HG03097 (cell line): ENCODE measurements around the gene DUOXA2.
"Not testable (repeated sequence)": the region's sequence is repeated elsewhere in the genome, so short reads cannot be mapped to it uniquely, and the experiment has no call there.

Experiments
- ATAC-seq: cut with Tn5 transposase; IDR thresholded peaks from one replicate; pipeline ENCODE4 v1.9.1; 2021; ENCODE audit not compliant: unreplicated experiment, low FRiP score

The DUOXA2 gene

DNA sequence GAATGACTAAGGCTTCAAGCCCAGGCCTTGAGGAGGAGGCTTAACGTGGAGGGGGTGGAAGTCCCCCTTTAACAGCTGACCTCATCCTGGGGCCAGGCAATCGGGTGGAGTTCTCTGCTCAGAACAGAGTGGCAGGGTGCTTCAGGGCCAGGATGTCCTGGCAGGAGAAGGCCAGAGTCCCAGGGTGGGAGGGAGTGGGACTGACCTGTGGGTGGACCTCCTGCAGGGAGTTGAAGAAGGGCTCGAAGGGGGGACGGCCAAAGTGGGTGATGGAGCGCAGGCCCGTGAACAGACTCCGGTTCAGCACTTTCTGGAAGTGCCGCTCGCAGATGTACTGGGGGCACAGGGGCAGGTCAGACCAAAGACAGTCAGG lies 19.8 kb upstream of the DUOXA2 start:
- ATAC-seq, result no peak

DNA sequence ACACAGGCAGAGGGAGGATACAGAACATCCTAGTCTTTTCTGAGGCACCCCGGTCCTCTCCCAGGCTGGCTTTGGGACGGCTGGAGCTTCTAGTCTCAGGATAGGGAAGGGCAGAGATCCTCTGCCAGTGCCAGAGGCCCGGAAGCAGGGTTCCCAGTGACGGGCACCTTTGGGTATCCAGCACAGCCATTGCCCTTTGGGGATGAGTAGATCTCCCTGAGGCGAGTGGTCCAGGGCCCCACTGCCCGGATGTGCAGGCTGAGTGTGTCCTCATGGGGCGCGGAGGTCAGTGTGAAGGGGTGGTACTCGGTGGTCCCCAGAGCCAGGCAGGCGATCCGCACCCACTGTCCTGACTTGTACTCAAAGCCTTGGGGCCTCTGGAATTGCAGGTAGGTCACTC lies 18.5 kb upstream of the DUOXA2 start:
- no peak for ATAC-seq

DNA sequence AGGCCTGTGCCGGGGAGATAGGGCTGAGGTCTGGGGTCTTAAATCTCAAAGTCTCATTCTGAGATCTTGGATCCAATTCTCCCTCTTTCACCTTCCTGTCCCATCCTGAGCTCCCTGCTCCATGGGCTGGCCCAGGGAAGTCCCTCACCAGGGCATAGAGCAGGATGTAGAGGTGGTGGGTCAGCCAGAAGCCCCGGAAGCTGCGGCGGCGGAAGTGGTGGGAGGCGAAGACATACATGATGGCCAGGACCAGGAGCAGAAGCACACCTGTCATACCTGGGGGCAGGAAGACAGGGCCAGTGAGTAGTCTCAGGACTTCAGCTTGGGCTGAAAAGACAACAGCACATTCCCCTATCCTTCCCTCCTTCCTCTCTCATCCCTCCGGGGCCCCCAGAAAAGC lies 16.7 kb upstream of the DUOXA2 start:
- no peak for ATAC-seq

DNA sequence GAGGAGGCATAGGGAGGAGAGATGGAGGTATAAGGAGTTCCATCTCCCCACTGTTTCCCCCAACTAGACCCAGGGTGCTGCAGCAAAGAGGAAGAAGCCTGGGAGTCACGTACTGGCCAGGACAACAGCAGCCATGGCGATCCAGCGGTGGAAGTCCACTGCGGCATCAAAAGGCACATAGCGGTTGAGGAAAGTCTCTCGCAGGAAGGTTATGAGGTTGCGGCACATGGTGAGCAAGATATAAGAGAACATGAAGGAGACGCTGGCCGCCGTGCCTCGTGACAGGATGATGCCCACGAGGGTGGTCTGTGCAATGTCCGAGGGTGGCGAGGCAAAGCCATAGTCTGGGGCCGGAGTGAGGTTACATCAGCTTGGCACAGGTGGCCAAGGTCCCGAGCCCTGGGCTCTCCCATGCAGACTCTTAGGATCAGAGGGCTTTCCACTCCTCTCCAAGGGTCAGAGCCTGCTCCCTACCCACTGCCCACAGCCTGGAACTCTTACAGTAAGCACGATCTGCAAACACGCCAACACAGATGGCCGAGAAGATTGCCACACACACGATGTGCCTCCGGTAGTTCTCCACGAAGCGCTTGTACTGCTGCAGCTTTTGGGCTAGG lies 14.5 kb upstream of the DUOXA2 start:
- ATAC-seq, result no peak

DNA sequence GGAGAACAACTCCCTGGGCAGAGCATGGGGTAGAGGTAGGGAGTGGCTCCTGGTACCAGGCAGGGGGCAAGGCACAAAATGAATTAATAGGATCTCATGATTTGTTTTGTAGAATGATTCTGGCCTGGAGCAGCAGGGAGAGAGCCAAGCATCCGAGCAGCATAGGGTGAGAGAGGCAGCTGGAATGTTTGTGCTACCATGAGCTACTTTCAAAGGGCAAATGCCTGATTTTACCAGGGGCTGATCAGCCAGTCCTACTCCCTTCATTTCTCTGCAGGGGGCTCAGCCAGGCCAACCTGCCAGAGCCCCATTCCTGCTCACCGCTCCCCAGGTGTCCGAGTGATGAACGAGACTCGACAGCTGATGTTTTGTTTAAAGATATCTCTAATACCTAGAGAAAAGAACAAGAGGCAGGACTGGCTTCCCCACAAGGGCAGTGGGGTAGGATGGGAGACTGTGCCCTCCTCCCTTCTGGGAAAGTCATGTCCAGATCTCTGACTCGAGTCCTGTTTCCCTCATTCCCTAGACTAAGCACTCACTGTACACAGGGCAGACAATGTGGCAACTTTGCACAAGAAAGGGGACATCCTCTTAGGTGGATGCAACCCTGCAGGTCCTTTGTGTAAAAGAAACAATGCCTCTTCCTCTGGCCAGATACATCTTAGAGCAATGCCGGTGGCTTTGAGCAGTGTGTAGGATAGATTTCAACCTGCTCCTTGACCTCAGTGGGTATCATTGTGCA lies 13.1 kb upstream of the DUOXA2 start:
- ATAC-seq, result no peak

DNA sequence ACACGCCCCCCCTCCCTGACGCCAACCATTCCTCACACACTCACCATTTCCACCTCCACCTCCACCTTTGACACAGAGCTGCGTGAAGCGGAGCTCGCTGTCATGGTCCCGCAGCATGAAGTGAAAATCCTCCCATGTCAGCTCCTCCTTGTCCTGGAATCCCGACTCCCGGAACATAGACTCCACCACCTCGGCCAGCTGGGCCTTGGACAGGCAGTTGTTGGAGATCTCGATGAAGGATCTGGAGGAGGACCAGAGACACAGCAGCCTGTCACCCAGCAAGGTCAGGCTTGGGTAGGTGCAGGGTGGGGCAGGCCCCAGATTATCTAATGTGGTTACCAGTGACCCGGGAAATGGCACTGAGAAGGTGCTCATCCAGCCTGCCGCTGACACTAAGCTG lies 12.4 kb upstream of the DUOXA2 start:
- ATAC-seq, result no peak

DNA sequence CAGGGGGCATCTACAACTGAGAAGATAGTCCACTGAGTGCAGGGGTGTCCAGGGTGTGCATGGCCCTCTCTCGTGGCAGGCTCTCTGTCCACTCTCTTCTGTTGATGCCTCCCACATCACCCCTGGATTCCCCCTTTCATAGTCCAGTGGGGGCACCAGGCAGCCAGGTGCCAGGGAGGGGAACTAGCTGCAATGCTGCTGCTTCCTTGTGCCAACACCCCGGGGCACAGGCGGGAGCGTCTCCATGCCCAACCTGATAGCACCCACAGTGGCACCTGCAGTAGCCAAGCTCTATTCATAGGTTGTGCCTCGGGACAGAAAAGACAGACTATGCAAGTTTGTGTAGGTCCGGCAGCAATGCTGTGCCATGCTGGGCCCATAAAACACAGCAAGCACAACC lies 11.9 kb upstream of the DUOXA2 start:
- ATAC-seq, result no peak

DNA sequence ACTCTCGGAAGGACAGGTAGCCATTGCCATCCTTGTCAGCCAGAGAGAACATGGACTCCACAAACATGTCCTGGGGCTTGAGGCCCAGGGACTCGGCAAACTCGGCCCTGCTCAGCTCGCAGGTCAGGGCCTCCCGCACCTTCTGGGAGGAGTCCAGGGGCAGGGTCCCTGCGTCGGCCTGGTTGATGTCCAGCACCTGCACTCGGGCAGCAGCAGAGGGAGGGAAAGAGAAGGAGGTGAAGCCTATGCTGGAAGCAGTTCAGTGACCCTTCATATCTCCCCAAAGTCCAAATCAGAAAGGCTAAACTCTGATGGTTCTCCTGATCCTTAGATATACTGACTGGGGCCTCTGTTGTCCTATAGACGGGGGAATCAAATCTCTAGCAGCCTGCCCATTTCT lies 10.0 kb upstream of the DUOXA2 start:
- not testable (repeated sequence) for ATAC-seq

DNA sequence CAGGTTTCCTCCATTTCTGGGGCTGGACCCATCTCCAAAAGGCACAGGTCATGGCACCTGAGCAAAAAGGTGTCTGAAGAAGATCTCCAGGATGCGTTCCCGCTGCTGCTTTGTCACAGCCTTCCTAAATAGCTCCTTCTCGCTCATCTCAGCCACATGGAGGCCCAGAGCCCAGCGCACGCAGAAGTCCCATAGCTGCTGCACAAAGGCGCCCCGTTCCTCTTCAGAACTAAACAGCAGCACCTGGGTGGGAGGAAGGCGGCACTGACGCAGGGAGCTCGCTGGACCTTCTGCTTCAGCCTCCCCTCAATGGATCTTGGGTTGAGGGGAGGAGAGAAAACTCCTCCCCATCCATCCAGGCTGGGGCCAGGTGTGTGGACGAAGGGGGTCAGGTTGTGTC lies 8.5 kb upstream of the DUOXA2 start:
- no peak for ATAC-seq

DNA sequence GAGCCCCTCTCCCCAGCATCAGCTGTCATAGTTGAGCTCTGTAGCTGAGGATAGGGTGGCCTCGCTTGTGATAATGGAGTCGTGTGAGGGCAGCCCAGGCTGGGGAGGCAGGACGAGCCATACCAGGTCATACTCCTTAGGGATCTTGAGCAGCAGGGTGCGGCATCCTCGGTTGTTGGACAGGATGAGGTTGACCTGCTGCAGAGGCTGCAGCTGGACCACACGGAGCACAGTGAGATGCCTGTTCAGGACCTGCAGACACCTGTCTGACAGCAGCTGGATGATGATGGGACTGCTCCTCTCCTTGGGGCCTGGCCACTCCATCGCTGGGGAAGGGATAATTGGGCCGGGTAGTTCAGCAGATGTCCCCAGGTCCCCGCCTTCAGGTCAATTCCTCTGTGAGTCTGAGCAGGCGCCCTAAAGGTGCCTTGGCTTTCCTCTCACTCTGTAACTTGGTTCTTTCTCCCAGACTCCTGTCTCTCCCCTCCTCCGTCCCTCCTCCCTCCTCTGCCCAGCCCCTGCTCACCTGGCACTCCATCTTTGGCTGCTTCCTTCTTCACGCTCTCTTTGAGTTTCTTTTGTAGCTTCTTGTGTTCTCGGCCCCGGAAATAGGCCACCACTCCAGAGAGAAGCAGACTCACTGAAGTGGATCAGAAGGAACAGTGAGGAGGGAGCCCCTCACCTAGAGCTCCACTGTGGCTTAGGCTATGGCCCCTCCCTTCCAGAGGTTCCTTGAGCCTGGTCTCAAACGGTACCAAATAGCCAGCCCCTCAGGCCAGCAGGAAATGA lies 7.9 kb upstream of the DUOXA2 start:
- ATAC-seq, result no peak

DNA sequence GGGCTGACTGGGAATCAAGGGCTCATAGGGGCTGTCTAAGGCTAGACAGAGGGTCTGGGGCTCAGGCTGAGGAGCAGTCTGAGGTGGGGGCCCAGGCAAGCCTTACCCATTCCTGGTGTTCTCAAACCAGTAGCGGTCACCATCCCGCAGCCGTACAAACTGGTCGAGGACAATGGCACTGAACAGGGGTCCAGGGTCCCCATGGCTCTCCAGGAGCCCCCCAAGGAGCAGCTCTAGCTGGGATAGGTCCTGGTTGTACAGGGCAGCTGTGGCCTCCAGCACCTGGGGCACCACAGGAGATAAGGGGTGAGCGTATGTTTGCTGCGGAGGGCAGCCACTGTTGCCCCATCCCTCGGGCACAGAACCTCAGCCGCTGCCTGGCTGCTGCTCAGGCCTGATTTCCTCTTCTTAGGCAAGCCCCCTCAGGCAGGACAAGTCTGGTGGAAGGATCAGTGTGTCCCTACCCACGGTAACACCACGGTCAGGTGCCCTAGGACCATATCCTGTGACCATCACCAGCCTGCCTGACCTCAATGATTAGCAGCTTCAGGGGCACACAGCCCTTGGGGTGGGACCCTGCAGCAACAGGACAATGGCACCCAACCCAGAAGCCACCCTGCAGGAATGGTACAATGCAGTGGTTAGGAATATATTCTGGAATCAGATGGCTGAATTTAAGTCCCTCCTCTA lies 6.0 kb upstream of the DUOXA2 start:
- ATAC-seq, result no peak

DNA sequence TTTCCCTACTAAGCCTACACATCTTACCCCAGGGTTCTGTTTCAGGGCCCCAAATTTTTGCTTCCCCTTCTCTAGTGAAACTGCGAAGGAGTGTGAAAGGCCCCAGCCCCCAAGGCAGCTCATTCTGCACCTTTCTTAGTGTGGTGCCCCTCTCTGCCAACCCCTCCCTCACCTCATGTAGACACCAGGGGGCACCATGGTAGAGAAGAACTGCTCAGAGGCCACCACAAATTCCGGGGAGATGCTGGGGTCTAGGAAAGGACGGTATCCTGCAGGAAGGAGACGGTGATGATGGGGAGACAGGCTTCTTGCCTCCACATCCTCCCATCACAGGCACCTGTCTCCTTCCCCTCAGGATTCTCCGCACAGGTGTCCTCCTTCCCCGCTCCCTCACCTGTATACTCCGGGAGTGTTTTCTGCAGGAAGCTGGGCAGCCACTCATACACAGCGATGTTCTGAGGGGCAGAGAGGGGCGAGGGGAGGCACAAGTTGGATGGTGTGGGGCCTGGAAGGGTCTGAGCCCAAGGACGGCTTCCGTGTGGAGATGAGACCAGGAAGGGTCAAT lies 3.8 kb upstream of the DUOXA2 start:
- ATAC-seq, result no peak

DNA sequence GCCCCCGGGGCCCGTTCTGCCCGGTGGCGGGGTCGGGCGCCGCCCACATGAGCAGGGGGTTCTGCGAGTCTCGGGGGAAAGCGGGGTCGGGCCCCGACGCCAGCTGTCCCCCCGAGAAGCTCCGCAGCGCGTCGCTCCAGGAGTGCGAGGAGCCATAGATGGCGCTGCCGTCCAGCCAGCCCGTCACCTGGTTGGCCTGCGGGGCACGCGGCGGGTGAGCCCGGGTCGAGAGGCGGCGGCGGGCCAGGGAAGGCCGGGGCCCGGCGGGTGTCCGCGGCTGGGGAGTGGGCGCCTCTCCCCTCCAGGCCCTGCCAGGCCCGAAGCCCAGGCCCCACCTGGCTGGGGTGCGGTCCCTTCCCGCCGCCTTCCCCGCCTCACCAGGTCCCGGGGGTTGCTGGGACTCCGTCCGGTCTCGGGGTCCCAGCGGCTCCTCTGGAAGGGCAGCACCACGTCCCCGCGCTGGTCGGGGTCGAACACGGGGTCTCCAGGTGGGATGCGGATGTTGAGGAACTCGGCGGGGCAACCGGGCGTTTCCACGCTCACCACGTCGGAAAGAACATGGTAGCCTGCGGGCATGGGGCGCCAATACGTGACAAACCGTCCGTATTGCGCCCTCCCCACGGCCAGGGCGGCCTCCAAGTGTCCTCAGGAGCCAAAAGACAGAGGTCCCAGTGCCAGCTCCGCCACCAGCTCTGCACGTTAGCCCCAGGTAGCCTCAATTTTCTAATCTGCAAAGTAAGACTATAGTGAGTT lies 2.6 kb upstream of the DUOXA2 start:
- no peak for ATAC-seq

DNA sequence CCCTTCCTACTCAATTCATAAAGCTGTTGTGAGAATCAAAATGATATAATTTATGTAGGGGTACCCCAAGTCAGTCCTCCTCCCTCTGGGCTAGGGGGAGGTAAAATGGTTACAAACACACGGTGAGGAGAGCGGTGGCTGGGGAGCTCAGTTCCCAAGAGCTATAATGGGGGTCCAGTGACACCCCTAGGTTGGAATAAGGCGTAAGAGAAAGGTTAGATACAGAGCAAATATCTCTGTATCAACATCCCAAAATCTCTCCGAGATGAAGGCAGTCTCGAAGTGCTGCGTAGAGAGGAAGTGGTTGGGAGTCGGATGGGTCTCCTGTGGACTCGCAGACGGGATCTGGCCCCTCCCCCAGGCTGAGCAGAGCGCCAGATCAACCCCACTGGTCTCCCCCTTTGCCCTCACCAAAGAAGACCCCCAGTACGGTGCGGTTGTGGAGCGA lies 2.0 kb upstream of the DUOXA2 start:
- no peak for ATAC-seq

DNA sequence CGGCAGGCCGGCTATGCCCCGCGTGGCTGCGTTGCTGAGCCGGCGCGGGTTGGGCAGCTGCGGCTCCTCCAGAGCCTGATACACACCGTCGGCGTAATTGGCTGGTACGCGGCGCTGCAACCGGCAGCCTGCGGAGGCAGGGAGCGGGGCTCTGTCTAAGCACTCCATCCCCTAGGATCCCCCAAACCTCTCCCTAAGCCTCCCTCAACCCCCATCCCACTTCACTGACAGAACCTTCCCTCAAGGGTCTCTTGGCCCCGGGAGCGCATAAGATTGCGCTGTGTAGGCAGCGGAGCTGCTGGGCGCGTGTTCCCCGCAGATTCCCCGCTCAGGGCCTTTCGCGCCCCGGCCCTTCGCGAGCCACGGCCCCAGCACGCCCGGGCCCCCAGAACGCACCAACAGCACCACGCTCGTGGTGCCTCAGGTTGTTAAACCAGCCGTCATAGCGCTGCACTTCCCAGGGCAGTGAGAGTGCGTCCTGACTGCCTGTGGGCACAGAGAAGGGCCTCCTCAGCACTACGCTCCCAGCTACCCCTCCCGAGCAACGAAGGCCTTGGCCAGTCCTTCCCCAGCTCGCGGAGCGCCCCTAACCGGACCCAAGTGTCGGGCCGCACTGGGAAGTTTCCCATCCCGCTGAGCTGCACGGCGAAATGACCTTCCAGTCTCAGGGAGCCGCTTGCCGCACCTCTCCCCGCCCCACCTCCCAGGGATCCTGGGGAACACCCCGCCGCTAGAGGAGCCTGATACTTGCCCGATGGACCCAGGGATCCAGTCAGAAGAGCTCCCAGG lies 1.3 kb upstream of the DUOXA2 start:
- no peak for ATAC-seq

DNA sequence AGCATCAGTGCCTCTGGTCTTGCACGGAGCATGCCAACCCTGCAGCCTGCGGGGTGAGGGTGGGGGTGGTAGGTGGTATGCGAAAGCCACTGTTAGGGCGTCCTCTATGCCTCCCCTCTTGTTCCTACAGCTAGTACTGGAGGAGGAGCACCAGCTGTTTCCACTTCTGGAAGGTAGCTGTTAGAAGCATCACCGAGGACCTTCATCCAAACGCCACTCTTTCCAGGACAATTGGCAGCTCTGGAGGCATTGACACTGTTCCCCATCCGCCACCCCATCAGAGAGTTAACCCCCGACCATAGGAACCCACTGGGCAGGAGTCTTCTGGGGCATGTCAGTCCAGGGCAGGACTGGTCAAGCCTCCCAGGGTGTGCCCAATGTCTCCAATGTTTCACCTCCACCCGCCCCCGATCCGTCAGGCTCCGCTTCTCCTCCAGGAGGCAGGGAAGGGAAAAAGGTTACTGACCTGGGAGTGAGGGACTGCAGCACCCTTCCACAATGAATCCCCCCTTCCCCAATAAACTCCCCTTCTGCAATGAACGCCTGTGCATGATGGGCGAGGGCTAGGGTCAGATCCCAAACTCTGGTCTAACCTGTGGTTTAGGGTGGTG lies 641 bp upstream of the DUOXA2 start:
- ATAC-seq, result no peak

DNA sequence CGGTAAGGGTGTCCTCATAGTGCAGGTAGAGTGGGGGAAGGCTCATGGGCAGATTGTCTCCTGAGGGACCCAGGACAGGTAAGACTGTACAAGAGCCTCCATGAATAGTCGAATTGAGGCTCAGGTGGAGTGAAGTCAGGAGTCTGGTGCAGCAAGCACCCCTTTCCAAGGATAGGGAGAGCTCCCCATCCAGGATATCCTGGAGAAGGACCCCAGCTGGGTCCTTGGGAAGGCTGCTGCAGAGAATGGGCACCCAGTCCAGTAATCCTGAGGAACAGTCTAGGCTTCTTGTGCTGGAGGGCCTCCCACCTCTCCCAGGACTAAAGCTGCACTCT lies 592 bp downstream of the DUOXA2 start:
- no peak for ATAC-seq

DNA sequence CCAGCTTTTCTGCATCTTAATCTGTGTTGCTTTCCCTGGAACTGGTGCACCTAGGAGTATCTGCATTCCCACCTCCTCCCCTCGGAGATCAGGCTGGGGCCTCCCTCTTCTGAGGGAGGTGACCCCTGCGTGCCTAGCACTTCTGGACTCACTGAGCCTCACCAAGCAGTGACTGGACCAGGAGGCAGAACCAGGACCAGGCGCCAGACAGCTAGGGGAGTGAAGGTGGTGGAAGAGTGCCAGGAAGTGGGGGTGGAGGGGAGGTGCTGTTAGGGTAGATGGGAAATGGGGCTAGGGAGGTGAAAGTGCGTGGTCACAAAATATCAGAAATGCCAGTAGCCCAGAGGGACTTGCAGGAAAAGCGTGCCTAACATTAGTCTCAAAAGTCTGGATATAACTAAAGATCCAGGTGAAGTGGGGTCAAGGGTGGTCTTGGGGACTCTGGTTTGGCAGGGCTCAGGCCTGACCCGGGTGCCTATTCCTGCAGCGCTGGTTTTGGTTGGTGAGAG lies 1.2 kb downstream of the DUOXA2 start:
- ATAC-seq, result no peak

DNA sequence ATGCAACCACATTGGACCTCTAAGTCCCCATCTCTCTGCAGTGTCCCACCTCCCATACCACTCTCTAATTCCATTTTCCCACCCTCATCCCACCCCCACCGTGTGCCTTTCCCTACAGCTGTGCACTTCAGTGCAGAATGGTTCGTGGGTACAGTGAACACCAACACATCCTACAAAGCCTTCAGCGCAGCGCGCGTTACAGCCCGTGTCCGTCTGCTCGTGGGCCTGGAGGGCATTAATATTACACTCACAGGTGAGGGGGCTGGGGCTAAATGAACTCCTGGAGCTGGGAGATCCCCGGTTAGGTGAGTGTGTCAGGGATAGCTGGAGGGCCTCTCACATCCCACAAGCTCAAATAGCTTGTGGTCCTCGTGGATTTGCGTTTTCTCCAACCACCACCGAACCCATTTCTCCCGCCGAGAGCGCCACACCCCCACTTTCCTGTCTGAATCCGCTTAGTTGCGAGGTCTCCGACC lies 1.9 kb downstream of the DUOXA2 start:
- no peak for ATAC-seq
